GM19438 (cell line): ENCODE data around the gene RPS8.
"Not testable (repeated sequence)": the region's sequence is repeated elsewhere in the genome, so short reads cannot be mapped to it uniquely, and the experiment has no call there.

ENCODE experiments used
- ATAC-seq: cut with Tn5 transposase; IDR thresholded peaks from one replicate; pipeline ENCODE4 v1.9.1; 2021; ENCODE audit warnings: low read depth; ENCODE audit not compliant: unreplicated experiment

Gene RPS8

DNA sequence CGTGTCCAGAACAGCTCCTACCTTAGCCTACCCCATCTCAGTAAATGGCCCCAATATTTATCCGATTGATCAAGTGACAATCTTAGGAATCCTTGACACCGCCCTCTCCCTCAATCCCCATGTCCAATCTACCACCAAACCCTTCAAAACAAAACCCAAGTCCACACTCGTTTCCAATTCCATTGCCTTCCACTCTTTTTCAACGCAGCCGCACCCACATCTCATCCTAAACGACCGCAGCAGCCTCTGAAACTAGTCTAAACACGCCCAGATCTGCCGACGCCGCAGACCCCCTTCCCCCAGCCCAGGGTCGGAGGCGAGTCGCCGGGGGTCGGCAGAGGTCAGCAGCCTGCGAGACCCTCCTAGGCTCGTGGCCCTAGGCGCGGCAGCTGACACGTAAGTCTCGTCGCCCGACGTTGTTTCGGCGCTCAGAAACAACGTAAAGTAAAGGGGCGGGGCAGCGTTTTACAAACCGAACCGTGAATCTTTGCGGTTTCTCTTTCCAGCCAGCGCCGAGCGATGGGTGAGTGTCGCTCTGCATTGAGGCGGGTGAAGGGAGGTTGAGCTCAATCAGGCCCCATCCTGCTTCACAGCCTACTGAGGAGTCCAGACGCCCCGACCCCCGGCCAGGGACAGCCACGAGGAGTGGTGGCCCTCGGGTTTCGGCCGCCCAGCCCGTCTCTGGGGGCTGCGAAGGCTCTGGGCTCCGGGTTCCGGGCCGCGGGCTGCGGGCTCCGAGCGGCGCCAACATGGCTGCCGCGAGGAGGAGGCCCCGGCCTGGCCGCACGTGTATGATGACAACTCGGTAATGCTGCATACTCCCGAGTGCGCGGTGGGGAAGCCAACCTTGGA is at the start of gene RPS8:
Gene RPS8, plus strand, starts transcription at position 463 of the 852 bp plus-strand sequence. Its CDS starts 57 bp downstream, at position 520.
- peak; percentile 75 for ATAC-seq

DNA sequence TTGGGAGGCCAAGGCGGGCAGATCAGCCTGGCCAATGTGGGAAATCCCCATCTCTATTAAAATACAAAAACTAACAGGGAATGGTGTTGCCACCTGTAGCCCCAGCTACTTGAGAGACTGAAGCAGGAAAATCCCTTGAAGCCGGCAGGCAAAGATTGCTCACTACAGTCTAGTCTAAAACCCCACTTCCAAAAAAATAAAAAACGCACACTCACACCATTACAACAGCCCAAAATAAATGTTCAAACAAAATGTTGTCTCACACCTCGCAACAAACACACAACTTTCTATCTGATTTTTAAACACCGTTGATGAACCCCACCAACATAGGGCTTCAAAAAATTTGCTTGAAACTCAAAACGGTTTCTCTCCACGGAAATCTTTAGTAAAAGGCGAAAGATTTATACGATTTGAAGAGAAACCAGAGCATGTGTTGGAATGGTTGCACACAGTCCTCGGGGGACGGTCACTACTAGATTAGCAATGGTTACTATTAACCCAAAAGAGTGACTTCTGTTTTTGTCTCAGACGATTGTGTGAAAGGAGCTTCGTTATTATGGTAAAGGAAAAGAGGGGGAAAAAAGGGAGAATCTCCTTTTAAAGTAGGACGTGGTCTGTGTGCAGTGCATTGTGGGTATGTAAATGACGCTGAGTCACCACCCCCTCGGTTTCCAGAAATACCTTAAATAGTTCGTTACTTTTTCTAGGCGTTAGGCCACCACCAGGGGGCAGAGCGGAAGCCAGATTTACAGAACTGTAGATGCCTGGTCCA is 44.4 kb upstream of the RPS8 start, which contains the start of gene RNU5D-1:
Gene RNU5D-1, minus strand, starts transcription at position 430 of the 772 bp plus-strand sequence.
- peak; percentile 52 for ATAC-seq

DNA sequence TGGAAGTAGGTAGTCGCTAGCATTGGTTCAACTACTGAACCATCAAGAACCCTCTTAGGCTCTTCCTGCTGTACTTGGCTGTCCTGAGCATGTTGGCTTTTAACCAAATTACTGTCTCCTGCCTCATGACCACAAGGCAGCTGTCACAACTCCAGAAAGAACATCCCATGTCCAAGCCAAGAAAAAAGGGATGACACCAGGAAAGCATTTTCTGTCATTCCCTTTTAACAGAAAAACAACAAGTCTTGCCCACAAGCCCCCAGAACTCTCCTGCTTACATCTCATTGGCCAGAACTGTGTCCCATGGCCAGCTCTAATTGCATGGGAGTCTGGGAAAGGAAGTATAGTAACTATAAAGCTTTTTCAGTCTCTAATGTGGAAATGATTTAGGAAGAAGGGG is 42.0 kb upstream of the RPS8 start:
- no peak for ATAC-seq

DNA sequence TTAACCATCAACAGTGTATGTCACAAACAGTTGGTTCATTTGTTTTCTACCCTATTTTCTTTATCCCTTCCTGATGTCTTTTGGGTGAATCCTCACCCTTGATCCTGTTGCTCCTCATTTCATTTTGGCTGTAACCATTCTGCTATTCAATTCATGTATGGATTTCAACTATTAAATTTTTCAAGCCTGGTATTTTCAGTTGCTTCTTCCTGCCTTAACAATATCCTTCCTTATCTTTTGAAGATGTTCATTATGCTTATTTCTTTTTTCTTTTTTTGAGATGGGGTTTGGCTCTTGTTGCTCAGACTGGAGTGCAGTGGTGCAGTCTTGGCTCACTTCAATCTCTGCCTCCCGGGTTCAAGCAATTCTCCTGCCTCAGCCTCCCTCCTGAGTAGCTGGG is 41.6 kb upstream of the RPS8 start:
- ATAC-seq = no peak

DNA sequence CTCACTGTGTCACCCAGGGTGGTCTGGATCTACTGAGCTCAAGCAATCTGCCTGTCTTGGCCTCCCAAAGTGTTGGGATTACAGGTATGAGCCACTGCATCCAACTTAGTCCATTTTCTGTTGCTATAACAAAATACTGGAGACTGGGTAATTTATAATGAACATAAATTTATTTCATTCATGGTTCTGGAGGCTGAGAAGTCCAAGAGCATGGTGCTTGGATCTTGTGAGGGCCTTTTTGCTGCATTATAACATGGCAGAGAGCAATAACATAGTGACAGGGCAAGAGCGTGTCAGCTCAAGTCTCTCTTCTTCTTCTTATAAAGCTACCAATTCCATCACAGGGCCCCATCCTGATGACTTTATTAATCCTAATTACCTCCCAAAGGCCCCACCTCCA is 39.3 kb upstream of the RPS8 start:
- ATAC-seq = no peak

DNA sequence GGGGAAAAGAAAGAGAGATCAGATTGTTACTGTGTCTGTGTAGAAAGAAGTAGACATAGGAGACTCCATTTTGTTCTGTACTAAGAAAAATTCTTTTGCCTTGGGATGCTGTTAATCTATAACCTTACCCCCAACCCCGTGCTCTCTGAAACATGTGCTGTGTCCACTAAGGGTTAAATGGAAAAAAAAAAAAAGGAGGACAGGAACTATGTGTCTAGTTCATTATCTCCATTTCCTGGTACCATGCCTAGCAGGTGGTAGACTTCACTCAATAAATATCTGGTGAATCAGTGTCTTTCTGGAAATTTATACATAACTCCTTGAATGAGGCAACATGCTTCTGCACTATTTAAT is 36.4 kb upstream of the RPS8 start:
- ATAC-seq = not testable (repeated sequence)

DNA sequence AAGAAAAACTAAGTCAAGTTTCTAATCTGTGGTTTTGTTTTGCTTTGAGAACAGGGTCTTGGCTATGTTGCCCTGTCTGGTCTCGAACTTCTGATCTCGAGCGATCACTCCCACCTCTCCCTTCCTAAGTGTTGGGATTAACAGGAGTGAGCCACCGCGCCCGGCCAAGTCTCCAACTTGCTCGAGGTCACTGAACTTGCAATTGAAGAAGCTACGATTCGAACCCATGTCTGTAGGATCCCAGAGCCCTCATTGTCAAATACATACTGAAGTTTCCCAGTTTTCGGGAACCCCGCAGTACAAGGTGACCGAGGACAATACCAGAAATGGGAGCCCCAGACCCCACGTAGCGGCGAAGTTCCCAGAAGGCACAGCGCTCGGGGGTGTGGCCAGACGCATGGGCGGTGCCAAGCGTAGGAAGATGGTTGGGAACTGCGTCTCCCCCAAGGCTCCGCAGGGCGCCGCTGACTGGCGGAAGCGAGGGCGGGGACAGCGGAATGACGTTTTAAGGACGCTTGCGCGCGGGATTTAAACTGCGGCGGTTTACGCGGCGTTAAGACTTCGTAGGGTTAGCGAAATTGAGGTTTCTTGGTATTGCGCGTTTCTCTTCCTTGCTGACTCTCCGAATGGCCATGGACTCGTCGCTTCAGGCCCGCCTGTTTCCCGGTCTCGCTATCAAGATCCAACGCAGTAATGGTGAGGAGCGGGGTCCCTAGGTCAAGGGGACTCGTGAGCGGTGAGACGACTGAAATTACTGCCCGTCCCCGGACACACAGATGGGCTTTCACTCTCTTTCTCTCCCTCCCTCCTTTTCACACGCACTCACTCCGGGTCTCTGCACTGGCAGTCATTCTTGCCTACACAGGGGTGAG is 35.8 kb upstream of the RPS8 start, which contains the start of gene KIF2C:
Gene KIF2C, plus strand, starts transcription at position 531 of the 872 bp plus-strand sequence. Its CDS starts 96 bp downstream, at position 627.
- ATAC-seq = peak; percentile 97

DNA sequence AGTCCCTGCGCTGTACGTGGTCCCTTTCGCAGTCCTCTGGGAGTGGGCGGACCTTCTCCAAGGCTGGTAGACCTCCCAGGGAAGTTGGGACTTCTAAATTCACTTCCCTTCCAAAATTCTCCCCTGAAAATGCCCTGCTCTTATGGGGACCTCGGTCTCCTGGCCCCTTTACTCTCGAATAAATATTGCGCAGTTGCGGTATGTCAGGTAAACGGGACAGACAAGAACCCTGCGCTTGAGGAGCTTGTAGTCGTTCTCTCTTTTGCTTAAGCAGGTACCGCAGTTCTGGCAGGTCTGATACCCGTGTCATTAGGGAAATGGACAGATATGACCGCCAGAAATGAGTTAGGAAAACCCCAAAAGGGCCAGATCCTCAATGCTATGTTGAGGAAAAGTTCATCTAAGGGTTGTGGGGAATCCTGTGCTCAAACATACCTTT is 35.1 kb upstream of the RPS8 start:
- ATAC-seq = no peak

DNA sequence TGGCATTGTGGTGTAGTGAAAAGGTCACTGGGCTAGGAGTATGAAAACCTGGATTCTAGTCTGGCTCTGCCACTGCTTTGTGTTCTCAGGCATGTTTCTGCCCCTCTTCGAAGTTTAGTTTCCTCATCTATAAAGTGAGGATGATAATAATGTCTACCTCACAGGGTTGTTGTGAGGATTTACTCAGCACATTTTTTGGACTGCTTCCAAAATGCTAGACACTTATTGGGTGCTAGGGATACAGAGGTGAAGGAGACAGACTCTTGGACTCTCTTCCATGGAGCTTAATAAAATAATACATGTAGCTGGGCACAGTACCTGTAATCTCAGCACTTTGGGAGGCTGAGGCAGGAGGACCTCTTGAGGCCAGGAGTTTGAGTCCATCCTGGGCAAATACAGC is 32.1 kb upstream of the RPS8 start:
- no peak for ATAC-seq

DNA sequence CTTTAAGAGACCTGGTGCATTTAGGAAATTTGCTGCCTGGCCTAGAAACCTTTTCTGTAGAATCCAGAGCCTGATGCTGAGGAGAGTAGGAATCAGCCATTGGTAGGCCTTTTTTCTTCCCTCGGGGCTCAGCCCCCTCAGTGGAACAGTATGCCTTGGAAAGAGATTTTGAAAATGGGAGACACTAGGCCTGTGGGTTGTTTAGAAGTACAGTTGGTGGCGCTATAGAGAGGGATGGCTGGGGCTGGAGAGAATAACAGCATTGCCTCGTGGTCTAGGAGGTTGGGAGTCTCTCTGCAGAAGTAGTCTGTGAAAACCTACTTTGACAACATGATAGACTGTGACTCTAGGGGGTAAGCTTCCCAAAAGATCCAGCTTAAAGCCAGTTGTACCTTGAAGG is 27.5 kb upstream of the RPS8 start:
- ATAC-seq = no peak

DNA sequence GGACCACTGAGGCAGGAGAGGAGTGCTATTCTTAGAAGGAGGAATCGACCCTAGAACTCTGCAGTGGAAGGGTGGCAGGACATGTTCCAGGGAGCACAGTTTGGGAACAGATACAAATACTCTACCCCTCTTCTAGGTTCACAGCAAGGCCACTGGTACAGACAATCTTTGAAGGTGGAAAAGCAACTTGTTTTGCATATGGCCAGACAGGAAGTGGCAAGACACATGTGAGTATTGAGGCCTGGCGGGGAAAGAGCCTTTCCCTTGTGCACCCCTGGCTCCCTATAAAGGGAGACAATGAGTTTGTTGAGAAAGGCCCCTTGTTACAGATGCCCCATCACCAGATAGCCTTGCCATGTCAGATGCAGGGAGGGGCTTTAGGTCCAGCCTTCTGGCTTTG is 17.9 kb upstream of the RPS8 start:
- ATAC-seq = no peak

DNA sequence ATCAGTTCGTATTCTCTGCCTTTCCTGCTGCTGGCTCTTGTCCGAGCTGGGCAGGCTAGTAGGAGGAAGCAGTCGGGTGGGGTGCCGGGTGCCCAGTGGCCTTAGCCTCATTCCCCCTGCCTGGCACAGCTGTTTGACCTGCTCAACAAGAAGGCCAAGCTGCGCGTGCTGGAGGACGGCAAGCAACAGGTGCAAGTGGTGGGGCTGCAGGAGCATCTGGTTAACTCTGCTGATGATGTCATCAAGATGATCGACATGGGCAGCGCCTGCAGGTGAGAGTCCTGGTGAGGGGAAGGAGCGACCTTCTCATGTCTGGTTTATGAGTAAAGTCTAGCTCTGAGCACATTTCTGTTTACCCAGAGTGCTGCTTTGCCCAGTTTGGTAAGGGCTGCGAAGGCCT is 16.3 kb upstream of the RPS8 start:
- ATAC-seq = no peak

DNA sequence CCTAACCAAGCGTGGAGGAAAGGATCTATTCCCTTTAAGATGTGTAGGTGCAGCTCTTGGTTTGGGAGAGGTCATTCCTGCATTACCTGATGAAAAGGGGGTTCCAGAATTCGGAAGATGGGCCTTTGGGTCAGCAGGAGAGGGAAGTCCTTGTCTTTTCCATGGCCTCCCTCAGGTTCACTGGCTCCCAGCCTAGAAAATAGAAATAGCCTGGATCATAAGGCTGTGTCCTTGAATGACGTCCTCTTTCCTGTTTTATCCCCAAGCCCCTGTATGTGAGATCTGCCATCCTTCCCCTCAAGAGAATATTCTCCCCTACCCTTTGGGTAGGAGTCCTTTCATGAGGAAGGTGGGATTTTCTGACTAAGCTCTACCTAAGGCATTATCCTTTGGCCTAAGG is 14.5 kb upstream of the RPS8 start:
- ATAC-seq = no peak

DNA sequence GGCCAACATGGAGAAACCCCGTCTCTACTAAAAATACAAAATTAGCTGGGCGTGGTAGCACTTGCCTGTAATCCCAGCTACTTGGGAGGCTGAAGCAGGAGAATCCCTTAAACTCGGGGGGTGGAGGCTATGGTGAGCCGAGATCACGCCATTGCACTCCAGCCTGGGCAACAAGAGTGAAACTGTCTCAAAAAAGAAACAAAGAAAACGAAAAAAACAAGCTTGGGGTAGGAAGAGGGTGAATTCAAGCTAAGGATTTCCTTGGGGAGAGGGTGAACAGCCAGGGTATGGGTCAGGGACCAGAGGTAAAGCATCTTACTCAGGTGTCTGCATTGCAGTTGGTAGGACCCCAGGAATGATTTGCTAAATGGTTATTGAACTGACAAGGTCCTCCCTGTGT is 8.9 kb upstream of the RPS8 start:
- not testable (repeated sequence) for ATAC-seq

DNA sequence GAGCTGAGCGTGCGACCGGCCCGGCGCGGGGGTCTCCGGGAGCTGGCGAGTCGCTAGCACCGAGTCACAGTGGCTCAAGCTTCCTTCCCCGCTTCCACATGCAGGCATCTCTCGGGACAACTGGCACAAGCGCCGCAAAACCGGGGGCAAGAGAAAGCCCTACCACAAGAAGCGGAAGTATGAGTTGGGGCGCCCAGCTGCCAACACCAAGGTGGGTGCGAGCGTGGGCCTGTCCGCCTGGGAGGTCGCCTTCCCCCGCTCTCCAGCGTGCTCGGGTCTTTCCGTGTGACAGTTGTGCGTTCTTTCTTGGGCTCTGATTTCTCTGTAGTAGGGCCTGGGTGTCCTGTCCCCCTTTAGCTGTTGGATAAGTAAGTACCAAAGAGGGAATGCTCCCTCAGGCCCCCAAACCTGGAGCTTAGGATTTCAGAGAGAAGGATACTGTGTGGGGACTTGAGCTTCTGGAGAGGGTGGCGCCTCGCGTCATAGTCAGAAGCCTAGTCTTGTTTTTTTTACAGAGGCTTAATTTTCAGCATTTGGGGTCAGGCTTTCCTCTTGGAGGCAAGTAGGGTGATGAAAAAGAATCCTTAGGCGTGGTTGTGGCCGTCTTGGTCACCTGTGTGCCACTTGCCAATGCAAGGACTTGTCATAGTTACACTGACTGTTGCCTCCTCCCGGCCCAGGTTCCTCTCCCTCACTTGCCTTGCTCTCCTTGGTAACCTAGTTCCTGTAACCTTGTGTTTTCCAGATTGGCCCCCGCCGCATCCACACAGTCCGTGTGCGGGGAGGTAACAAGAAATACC is 790 bp downstream of the RPS8 start:
- no peak for ATAC-seq

DNA sequence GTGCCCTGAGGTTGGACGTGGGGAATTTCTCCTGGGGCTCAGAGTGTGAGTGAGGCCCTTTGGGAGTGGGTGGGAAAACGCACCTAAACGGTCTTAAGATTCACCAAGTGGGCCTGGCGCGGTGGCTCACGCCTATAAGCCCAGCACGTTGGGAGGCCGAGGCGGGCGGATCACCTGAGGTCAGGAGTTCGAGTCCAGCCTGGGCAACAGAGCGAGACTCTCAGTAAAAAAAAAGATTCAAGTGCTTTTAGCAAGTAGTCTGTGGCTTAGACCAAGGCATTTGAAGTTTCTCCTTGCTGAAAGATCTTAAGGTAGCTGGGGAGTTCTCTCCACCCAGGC is 1.4 kb downstream of the RPS8 start:
- no peak for ATAC-seq

DNA sequence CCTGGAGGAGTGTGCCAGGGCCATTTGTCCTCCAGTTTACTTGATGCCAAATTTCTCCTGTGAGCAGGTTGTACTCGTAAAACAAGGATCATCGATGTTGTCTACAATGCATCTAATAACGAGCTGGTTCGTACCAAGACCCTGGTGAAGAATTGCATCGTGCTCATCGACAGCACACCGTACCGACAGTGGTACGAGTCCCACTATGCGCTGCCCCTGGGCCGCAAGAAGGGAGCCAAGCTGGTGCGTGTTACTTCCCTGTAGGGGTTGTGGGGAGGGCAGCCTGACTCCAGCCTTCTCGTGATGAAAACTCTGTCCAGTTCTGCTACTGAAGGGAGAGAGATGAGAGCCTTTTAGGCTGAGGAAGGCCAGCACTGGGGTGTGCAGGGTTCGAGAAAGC is 2.2 kb downstream of the RPS8 start:
- no peak for ATAC-seq

DNA sequence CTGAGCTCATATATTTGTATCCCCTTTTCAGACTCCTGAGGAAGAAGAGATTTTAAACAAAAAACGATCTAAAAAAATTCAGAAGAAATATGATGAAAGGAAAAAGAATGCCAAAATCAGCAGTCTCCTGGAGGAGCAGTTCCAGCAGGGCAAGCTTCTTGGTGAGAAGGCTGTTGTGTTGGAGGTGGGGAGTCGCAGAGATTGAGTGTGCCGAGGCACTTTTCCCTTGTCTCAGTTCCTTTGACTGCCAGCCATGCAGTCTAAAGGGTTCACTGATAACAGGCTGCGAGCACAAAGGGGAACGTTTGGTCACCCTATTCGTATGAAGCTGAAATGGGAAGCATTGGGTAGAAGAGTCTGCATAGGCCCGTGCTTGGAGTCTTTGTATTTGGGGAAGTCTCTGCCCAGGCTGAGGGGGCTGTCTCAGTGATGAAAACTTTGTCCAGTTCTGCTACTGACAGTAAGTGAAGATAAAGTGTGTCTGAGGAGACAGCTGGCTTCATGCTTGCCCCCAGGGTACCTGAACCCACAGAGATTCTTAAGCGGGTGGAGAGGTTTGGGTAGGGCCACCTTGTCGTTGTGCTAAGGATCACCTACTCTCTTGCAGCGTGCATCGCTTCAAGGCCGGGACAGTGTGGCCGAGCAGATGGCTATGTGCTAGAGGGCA is 2.8 kb downstream of the RPS8 start:
- ATAC-seq = no peak
